NCI-H2029 (cell line): Measurements from ENCODE around the gene DHRS11.
"Not testable (repeated sequence)": the region's sequence is repeated elsewhere in the genome, so short reads cannot be mapped to it uniquely, and the experiment has no call there.

Experiments used
- DNase-seq: peaks from one replicate; lab custom pipeline; 2025; lab: John Stamatoyannopoulos, UW

Gene DHRS11

DNA sequence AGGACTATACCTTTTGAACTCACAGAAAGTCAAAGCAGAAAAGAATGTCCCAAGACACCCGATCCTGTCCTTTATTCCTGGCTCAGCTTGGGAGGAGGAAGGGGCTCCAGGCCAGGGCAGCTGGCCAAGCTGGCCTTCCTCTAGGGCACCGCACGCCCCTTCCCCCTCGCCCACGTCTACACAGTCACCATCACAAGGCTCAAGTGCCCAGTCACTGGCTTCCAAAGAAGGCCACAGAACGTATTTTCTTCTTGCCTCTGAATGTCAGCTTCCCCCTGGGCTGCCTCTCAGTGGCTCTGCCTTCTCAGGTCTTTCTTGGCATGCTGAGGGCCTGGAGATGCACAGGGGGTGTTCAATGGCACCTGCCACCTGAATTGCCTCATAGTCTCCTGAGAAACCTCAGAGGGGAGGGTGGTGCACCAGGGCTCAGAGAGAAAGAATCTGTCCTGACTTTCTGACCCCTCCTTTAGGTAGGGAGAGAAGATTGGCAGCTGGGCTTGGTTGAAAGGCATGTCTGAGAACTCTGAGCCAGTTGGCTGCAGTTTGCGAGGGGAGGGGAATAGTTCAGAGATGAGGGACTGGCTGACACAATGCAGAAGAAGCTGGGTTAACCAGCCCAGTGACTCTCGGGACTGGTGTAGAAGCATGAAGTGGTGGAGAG, 2.1 kb downstream of the DHRS11 start:
- no peak for DNase-seq

DNA sequence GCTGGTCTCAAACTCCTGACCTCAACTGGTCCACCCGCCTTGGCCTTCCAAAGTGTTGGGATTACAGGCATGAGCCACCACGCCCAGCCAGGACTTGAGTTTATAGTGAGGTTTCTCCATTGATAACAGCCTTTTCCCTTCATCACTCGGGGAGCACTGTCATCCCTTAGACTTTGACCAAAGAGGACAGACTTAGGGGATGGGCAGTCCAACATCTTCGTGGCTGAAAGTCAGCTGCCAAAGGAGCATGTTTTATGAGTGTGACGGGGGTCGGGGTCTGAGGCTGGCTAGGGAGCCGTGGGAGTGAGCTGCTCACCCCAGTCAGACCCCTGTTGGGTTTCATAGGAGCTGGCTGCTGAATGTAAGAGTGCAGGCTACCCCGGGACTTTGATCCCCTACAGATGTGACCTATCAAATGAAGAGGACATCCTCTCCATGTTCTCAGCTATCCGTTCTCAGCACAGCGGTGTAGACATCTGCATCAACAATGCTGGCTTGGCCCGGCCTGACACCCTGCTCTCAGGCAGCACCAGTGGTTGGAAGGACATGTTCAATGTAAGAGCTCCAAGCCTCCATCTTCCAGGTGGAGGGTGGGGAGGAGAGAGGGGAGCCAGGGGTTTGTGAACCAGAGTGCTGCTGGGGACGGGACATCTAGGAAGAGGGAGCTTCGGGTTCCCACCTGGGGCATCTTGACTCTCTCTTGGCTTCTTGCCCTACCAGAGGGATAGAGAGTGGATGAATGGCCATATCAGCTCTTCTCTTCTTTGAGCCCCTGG, 3.1 kb downstream of the DHRS11 start:
- no peak for DNase-seq

DNA sequence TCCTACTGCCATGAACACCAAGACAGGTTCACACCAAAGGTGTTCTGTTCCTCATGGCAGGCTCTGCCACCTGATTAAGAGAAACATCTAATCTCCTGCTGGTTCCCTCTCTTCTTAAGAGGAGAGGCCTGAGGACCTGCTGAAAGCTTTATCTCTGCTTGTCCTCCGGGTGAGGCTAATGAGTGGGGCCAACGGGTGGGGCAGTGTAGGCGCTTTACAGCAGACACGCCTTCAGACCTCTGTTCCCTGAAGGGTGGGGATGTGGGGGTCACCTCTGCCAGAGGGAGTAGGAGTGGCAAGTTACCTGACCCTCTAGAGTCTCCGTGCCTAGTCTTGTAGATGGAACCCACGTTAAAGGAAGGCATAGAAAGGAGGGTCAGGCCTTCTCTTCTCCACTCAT, 5.5 kb downstream of the DHRS11 start:
- DNase-seq = no peak

DNA sequence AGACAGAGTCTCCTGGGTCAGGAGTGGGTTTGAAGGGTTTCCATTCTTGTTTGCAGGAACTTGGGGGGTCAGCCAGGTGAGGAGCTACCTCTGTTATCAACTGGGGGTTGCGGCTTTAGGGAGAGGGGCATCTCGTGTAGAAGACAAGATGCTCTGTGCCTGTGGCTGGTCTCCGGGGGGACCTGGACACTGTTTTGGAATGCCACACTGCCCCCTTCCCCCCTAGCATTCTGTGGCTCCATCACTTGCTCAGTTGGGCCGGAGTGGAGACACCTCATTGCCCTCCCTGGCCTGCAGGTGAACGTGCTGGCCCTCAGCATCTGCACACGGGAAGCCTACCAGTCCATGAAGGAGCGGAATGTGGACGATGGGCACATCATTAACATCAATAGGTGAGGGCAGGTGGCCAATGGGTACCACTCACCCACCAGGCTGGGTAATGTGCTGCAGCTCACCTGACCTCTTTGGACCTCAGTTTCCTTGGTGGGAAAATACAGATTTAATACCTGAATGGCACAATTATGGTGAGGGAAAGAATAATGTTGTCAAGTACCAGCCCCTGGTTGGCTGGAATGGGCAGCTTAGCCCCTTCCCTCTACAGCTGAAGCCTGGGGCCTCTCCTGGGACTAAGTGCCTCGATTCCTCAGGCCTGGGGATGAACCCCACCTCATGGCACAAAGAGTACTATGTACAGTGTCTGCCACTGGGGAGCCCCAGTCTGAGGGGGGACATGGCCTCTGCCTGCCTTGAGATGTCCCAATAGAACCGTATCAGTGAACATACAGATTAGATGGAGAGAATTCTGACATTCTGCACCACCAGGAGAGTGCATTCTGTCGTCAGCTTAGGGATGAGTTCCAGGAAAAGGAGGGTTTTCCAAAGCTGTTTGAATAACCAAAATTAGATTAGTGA, 6.4 kb downstream of the DHRS11 start:
- DNase-seq = no peak

DNA sequence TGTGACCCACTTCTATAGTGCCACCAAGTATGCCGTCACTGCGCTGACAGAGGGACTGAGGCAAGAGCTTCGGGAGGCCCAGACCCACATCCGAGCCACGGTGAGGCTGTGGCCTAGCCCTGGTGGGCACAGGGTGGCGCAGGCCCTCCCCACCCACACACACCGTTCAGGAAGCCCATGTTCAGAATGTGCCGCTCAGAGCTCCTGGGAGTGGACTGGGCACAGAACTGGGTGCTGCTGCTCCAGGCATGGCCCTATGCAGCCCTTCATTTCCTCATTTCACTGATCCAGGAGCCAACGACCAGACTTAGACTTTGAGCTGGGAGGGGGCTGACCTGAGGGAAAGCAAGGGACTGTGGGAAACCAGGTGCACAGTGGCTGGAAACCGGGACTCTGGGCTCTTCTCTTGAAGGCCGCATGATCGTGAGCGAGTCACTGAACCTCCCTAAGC, 7.3 kb downstream of the DHRS11 start:
- DNase-seq = no peak

DNA sequence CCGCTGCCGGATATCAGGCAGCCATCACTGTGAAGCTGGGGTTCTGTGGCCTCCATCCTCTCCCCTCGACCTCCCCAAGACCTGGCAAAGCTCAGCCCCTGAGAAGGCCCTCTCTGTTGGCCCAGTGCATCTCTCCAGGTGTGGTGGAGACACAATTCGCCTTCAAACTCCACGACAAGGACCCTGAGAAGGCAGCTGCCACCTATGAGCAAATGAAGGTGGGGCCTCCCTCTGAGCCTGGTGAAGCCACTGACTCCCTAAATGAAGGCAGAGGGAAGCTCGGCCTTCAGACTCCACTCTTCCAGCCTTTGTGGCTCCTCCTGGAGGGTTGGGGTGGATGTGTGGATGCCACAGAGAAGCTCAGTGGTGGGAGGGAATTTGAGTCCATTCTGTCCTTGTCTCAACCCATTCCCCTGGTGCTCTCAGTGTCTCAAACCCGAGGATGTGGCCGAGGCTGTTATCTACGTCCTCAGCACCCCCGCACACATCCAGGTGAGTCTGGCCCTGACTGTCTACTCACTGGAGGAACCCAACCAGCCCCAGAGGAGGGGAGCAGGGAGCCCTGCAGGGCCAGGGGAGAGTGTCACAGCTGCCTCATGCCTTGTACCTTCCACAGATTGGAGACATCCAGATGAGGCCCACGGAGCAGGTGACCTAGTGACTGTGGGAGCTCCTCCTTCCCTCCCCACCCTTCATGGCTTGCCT, 8.0 kb downstream of the DHRS11 start:
- no peak for DNase-seq

DNA sequence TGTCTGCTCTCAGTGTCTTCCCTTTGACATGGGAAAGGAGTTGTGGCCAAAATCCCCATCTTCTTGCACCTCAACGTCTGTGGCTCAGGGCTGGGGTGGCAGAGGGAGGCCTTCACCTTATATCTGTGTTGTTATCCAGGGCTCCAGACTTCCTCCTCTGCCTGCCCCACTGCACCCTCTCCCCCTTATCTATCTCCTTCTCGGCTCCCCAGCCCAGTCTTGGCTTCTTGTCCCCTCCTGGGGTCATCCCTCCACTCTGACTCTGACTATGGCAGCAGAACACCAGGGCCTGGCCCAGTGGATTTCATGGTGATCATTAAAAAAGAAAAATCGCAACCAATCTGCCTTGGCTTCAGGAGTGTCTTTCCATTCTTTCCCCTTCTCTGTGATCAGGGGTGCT, 8.8 kb downstream of the DHRS11 start:
- DNase-seq = no peak

DNA sequence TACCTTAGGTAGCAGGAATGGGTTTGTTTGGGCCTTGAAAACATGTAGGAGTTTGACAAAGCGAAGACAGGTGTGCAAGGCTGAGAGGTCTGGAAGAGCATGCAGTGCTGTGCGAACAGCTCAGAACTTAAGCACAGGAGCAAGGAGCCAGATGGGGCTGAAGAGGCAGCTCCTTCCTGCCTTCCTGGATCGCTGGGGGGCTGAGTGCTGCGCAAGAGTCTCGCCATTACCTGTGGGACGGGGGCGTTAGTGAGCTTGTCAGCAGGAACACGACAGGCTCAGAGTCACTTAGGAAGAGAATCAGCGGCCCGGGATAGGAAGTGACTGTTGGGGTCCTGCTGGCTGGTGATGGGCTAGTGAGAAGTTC, 9.2 kb downstream of the DHRS11 start:
- DNase-seq = no peak

DNA sequence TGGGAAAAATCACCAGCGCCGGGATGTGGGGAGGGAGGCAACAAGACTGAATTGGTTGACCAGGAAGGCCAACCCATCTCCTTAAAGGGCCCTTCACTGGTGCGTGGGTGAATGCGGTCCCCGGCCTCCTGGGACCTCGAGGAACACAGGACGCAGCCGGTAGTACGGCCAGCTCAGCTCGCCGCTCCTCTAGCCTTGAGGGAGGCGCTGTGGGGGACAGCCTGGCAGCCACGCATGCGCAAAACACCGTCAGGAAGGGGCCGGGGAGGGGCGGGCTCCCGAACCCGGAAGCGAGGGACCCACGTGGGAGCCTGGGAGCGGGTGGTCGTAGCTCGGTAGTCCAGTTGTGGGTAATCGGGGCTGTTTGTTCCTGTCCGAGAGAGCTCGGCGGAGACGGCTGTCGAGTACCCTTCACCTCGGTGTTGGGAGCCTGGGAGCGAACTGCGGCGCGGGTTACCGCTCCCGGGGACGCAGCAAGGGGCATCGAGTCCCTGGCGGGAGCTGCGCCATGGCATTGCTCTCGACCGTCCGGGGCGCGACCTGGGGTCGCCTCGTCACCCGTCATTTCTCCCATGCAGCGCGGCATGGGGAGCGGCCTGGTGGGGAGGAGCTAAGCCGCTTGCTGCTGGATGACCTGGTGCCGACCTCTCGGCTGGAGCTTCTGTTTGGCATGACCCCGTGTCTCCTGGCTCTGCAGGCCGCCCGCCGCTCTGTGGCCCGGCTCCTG, 9.8 kb downstream of the DHRS11 start, which contains the start of gene MRM1:
Gene MRM1, plus strand, starts transcription at position 281 of the 727 bp plus-strand sequence. Its CDS starts 228 bp downstream, at position 509.
- peak; percentile 68 for DNase-seq

DNA sequence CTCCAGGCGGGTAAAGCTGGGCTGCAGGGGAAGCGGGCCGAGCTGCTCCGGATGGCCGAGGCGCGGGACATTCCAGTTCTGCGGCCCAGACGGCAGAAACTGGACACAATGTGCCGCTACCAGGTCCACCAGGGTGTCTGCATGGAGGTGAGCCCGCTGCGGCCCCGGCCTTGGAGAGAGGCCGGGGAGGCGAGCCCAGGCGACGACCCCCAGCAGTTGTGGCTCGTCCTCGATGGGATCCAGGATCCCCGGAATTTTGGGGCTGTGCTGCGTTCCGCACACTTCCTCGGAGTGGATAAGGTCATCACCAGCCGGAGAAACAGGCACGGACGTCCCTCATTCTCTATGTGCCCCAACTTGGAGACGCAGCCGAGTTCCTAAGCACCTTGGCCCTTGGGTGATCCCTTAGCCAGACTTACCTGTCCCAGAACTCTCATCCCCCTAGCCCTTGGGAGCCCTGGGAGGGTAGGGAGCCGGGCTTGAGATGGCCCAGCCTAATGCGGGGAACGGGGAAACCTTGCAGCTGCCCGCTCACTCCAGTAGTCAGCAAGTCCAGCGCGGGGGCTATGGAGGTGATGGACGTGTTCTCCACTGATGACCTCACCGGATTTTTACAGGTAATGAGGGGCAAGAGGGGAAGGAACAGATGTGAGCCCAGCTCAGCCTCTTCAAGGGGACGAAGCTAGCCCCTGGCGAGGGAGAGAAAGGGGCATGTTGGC, 10.5 kb downstream of the DHRS11 start:
- DNase-seq = no peak

DNA sequence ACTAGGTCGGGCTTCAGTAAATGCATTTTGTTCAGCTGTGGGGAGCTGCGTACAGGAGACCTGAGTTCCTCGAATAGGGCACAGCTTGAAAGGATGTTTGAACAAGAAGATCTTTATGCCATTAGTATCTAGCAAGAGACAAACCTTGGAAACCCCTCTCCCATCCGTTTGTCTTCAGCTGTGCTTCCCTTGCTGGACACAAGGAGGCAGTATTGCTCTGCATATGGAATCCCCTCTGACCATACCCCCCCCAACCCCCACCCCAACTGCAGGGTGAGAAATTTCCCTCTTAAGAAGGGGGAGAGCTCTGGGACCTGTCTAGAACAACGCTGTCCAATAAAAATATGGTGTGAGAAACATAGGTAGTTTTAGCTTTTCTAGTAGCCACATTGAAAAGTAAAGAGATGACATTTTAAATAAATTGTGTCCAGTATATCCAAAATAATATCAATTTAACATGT, 11.3 kb downstream of the DHRS11 start:
- peak; percentile 32 for DNase-seq

DNA sequence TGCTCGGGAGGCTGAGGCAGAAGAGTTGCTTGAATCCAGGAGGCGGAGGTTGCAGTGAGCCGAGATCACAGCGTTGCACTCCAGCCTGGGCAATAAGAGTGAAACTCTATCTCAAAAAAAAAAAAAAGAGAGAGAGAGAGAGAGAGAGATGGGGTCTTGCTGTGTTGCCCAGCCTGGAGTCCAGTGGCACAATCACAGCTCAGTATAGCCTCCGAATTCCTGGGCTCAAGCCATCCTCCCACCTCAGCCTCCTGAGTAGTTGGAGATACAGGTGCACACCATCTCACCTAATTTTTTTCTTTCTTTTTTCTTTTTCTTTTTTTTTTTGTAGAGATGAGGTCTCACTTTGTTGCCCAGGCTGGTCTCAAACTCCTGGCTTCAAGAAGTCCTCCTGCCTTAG, 13.3 kb downstream of the DHRS11 start:
- DNase-seq = not testable (repeated sequence)

DNA sequence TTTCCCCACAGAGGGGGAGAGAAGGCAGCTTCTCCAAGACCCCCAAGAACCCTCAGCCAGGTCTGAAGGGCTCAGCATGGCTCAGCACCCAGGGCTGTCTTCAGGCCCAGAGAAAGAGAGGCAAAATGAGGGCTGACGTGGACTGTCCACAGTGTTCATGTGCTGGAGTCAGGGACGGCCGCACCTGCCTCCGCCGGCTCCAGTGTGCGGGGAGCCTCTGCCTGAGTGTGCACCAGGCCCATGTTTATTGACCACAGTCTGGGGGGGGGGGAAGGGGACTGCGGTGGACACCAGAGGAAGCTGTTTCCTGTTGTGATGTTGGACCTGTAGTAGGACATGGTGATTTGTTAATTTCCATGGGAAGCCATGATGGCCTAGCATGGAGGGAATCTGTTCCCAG, 16.6 kb downstream of the DHRS11 start:
- no peak for DNase-seq

DNA sequence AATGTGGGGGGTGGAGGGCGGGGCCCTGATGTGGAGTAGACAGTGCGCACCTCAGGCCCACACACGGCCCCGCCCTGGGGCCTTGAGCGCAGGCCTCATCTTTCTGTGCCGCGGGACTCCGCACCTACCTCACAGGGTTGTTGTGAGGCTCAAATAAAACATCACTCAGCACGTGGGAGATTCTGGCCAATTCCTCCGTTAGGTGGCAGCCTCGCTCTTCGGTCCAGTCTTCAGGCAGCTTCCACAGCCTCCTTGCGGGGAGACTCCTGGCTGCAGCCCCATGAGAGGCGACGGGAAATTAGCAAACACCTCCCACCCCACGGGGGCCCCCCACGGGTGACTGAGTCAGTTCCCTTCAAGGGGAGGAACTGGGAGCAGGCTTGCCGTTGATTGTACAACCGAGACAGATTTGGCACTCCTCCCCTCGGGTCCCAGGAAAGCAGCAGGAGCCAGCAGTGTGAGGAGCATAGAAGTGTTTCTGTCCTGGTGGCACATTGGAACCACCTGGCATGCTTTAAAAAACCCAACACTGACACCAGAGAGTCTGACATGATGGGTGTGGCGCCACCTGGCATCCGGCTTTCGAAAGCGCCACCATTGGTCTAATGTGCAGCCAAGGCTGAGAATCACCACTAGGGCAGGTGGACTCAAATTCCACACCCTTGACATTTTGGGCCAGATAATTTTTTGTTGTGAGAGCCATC, 17.3 kb downstream of the DHRS11 start:
- peak; percentile 64 for DNase-seq

DNA sequence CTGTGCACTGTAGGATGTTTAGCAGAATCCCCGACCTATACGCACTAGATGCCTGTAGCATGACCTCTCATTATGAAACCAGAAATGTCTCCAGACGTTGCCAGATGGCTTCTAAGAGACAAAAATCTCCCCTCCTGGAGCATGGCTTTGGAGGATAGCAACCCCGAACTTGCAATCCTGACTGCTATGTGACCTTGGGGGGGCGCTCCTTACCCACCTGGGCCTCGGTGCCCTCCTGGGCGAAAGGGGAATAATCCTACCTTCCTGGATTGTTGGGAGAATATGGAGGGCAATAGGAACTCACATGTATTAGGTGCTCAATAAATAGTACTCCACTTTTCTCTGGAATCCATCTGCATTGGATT, 17.8 kb downstream of the DHRS11 start:
- no peak for DNase-seq

DNA sequence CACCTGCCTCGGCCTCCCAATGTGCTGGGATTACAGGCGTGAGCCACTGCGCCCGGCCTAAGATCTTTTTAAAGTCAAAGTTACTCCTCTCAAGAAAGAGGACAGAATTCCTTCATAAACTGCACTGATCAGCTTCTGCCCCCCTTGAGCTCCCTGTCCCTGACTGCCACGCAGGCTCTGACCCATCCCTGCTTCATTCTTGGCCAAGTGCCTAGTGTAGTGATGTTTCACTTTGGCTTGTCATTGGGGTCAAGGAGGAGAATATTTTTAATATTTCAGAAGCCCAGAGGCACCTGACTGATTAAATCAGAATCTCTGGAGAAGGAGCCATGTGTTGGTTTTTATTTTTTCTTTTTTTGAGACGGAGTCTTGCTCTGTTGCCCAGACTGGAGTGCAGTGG, 18.8 kb downstream of the DHRS11 start:
- no peak for DNase-seq

DNA sequence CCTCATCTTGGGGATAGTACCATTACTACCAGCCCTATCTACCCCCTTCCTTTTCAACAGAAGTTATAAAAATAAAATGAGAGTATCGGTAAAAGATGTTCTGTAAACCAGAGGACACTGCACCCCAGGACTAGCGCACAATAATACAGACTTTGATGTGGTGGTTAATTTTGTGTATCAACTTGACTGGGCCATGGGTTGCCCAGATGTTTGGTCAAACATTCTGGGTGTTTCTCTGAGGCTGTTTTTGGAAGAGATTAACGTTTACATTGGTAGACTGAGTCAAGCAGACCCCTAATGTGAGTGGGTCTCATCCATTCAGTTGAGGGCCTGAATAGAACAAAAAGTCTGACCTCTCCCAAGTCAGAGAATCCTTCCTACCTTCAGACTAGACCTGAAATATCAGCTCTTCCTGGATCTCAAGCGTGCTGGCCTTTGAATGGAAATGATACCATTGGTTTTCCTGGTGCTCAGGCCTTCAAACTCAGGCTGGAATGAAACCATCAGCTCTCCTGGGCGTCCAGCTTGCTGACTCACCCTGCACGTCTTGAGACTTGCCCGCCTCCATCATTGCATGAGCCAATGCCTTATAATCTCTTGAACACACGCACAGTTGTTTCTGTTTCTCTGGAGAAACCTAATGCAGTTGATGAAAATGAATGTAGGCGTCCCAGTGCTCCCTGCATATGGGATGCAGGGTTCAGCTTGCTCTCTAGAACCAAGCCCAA, 19.8 kb downstream of the DHRS11 start:
- DNase-seq = no peak

DNA sequence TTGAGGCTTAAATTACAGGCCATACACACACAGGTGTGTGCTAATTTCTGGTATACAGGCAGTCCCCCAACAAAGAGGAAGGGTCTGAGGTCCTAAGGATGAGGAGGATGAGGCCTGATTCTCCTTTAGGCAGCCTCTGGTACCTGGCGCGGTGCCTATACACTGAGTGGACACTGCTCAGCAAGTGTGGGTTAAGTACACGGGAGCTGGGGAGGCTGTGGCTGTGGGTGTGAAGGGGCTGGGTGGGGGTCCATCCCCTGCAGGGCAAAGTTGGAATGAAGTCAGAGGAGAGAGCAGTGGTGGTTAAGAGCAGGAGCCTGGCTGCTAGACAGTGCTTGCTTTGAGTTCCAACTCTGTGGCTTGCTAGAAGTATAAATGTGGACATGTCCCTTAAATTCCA, 20.6 kb downstream of the DHRS11 start:
- no peak for DNase-seq

DNA sequence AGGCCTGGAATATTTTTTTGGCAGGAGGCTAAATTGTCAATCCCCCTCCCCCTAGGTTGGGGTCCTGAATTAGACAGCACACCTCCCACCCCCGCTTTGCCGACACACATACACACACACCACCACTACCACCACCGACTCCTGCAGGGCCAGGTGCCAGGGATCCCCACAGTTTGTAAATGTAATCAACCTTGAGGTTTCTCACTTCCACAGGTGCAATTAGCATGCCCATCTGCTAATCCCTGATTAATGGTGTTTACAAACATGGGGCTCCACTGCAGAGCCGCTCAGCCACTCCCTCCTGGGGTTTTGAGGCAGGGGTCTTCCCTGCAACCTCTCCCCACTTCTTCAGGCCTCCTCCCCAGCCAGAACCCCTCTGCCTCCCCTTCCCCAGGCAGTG, 21.5 kb downstream of the DHRS11 start:
- no peak for DNase-seq
